ENCODE results near the gene LSR.

DNA sequence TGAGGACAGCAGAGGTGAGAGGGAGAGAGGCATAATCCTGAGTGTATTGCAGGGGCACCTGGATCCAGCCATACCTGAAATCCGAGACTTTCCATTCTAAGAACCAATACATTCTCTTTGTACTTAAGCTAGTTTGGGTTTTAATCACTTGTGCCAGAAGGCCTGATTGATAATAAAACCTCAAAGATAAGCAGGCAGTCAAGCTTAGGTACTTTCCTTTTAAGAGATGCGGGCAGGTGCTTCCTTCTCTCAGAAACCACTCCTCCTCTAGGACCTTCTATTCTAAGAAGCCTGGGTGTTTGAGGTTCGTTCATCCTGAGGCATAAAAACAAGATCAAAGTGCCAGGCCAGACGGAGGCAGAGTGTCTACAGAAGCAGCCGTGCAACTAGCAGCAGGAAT lies 42.4 kb upstream of the LSR start:
- TF ChIP-seq, protein P1, sequence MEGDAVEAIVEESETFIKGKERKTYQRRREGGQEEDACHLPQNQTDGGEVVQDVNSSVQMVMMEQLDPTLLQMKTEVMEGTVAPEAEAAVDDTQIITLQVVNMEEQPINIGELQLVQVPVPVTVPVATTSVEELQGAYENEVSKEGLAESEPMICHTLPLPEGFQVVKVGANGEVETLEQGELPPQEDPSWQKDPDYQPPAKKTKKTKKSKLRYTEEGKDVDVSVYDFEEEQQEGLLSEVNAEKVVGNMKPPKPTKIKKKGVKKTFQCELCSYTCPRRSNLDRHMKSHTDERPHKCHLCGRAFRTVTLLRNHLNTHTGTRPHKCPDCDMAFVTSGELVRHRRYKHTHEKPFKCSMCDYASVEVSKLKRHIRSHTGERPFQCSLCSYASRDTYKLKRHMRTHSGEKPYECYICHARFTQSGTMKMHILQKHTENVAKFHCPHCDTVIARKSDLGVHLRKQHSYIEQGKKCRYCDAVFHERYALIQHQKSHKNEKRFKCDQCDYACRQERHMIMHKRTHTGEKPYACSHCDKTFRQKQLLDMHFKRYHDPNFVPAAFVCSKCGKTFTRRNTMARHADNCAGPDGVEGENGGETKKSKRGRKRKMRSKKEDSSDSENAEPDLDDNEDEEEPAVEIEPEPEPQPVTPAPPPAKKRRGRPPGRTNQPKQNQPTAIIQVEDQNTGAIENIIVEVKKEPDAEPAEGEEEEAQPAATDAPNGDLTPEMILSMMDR (IDR thresholded peaks at IDR 0.05): no peak
- TF ChIP-seq EZH2phosphoT487 (IDR thresholded peaks at IDR 0.05): no peak

Measured in neural progenitor cell (in vitro differentiated cells).